ENCODE results near the gene DCN. TPM values are rescaled to one million over a fixed set of nuclear protein-coding genes. Genes with fewer than 3 reads are reported as not detected.

DCN gene
- 388 TPM for total RNA-seq

GRCh38 chr12:91182636-91183455 lies at the start of gene DCN:
Gene DCN (minus strand): TSS chr12:91182817. CDS start chr12:91178552, 4,265 bp downstream.

GRCh38 chr12:91111366-91112325 lies 71.0 kb downstream of the DCN start, which contains the start of gene LUM:
Gene LUM (minus strand): TSS chr12:91111494. CDS start chr12:91108979, 2,515 bp downstream.

Small RNA genes lying within 50 kb of the gene (small RNA-seq; reads per million reads assigned to genes)
- not detected for gene AC007115.1 (ENCODE audit: low replicate concordance)

Other genes with a start within 250 kb of the DCN start
- gene CCER1, start 227.6 kb downstream of the DCN start, total RNA-seq: not detected
- gene EPYC, start 177.8 kb downstream of the DCN start, total RNA-seq: not detected
- gene KERA, start 124.8 kb downstream of the DCN start, total RNA-seq: 2.7 TPM
- 49.0 TPM for gene LUM, start 71.3 kb downstream of the DCN start, total RNA-seq